Measurements from ENCODE around the gene CLSTN2. TPM values are rescaled to one million over a fixed set of nuclear protein-coding genes. Genes with fewer than 3 reads are reported as not detected.

CLSTN2 gene
- total RNA-seq, 4 donors from 2014 or later, result 3.7 to 9.5 (median 7.4) TPM

DNA sequence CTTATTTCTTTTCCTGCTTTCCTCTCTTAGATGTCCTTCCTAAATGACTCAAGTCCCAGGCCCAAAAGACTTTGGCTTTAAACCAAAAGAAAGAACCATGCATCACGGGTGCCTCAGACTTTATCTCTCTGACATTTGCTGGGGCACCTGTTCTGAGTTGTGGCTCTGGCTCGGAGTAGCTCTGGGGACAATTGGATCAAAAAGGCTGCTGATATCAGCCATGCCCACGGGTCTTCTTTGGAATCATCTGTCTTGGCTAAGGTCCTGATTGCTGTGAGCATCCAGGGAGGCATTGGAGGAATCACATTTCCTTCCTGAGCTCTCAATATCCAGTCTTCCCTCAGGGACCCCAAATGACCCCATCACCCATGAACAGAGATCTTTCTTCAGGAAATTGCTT lies 59.9 kb downstream of the CLSTN2 start:
- Histone ChIP-seq H3K9me3 (no peaks in the 10 kb centered on the region), H3K4me3 (no peak overlapping the region), H3K27ac (replicated peaks in 1 of 4) (no peak overlapping the region), H3K4me1 (no peaks in the 10 kb centered on the region), H3K27me3 (no peaks in the 10 kb centered on the region), H3K36me3 (no peaks in the 10 kb centered on the region)
- WGBS, result 71% methylated on average over 3 of the region's 3 CpGs
- TF ChIP-seq CTCF (IDR thresholded peaks at IDR 0.05) (no peak), EP300 (IDR thresholded peaks at IDR 0.05) (no peak), POLR2A (IDR thresholded peaks at IDR 0.05; ENCODE audit: low read depth) (no peak), POLR2AphosphoS5 (IDR thresholded peaks at IDR 0.05) (no peak)
- peak; percentile 55 for DNase-seq (ENCODE audit: extremely low spot score)
- intact Hi-C loops (cut with DNase I), result no loop called here

DNA sequence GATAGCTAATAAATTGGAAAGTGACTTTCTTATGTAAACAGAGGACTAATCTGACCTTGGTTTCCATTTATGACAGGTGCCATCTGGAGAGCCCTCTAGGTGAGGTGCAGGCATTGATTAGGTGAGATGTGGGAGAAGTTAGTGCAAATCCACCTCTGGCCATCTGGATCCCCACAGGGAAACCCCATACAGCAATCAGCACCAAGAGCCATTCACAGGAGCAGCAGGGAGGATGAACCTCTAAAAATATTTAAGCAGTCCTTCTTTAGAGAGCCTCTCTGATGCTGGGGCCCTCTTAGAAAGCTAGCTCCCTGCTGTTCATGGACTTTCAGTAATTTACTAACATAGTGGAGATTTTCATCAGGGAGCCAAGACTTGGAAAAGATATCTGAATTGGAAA lies 69.3 kb downstream of the CLSTN2 start:
- DNase-seq (ENCODE audit: extremely low spot score), result peak; percentile 45
- no peaks in the 10 kb centered on the region for H3K27me3 ChIP-seq
- no peaks in the 10 kb centered on the region for H3K9me3 ChIP-seq
- no peak overlapping the region for H3K27ac ChIP-seq (replicated peaks in 1 of 4)
- intact Hi-C loops (cut with DNase I), result no loop called here
- TF ChIP-seq CTCF (IDR thresholded peaks at IDR 0.05), result no peak
- no peak for TF ChIP-seq POLR2A (IDR thresholded peaks at IDR 0.05; ENCODE audit: low read depth)
- H3K4me1 ChIP-seq, result peaks cover 0 to 4% (median 0%) of the 10 kb centered on the region in 4 donors
- no peak overlapping the region for H3K4me3 ChIP-seq
- H3K36me3 ChIP-seq, result no peaks in the 10 kb centered on the region

DNA sequence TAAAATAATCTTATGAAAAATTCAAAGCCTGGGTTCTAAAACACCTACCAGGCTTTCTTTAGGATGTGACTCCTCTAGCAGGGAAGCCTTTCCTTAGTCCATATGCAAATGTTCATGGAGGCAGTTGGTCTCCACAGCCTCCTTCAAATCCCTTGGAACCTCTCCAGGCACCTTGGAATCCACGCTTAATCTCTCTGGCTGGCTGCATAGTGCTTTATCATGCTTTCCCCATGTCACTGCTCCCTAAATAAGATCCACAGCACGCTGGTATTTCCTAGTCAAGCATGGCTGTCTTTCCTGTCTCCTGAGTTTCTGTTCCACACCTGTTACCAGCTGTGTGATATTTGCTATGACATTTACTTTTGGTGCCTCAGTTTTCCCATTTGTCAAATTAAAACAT lies 71.3 kb downstream of the CLSTN2 start:
- no peak overlapping the region for H3K4me3 ChIP-seq
- H3K4me1 ChIP-seq, result peaks cover 0 to 4% (median 0%) of the 10 kb centered on the region in 4 donors
- no peak for TF ChIP-seq EP300 (IDR thresholded peaks at IDR 0.05)
- no peak for TF ChIP-seq POLR2A (IDR thresholded peaks at IDR 0.05; ENCODE audit: low read depth)
- TF ChIP-seq POLR2AphosphoS5 (IDR thresholded peaks at IDR 0.05), result no peak
- no peak for TF ChIP-seq CTCF (IDR thresholded peaks at IDR 0.05)
- peak; percentile 82 for DNase-seq (ENCODE audit: extremely low spot score)
- WGBS, result 39% methylated on average over 2 of the region's 2 CpGs
- no peak overlapping the region for H3K27ac ChIP-seq (replicated peaks in 1 of 4)
- no peaks in the 10 kb centered on the region for H3K27me3 ChIP-seq
- H3K36me3 ChIP-seq, result no peaks in the 10 kb centered on the region
- no peaks in the 10 kb centered on the region for H3K9me3 ChIP-seq
- intact Hi-C loops (cut with DNase I), result no loop called here

- 74% methylated on average over 4 of the region's 4 CpGs for WGBS
- intact Hi-C loops (cut with DNase I), result no loop called here
- Histone ChIP-seq H3K4me1 (peaks cover 0 to 4% (median 0%) of the 10 kb centered on the region in 4 donors), H3K9me3 (no peaks in the 10 kb centered on the region), H3K36me3 (no peaks in the 10 kb centered on the region), H3K27ac (replicated peaks in 1 of 4) (no peak overlapping the region), H3K4me3 (no peak overlapping the region), H3K27me3 (no peaks in the 10 kb centered on the region)
- TF ChIP-seq POLR2AphosphoS5 (IDR thresholded peaks at IDR 0.05), result no peak
- no peak for TF ChIP-seq CTCF (IDR thresholded peaks at IDR 0.05)
- no peak for TF ChIP-seq EP300 (IDR thresholded peaks at IDR 0.05)
- no peak for TF ChIP-seq POLR2A (IDR thresholded peaks at IDR 0.05; ENCODE audit: low read depth)
- peak; percentile 81 for DNase-seq (ENCODE audit: extremely low spot score)
Observed at GRCh38 chr3:140007081-140007480, 72.1 kb downstream of the CLSTN2 start.

All from esophagus muscularis mucosa (tissue), 4 donors.